Parathyroid adenoma (tissue), 2 donors: ENCODE results near the gene GNA14.
"Not testable (repeated sequence)": the region's sequence is repeated elsewhere in the genome, so short reads cannot be mapped to it uniquely, and the experiment has no call there.

Experiments
- H2AFZ ChIP-seq: fragments of 300-600 bp; sonication (generic); one replicate; pipeline ENCODE4 v1.7.0; 2017; ENCODE audit warnings: antibody characterized with exemption, mild to moderate bottlenecking
- H3K27ac ChIP-seq: fragments of 300-600 bp; sonication (generic); one replicate; pipeline ENCODE4 v1.7.0; 2017
- H3K27me3 ChIP-seq: fragments of 300-600 bp; sonication (generic); one replicate; pipeline ENCODE4 v1.7.0; 2017; ENCODE audit warnings: low read length; ENCODE audit not compliant: control insufficient read depth, insufficient read depth
- H3K36me3 ChIP-seq: fragments of 300-600 bp; sonication (generic); one replicate; pipeline ENCODE4 v1.7.0; 2017; ENCODE audit warnings: low read length; ENCODE audit not compliant: control insufficient read depth, insufficient read depth
- H3K4me1 ChIP-seq: fragments of 300-600 bp; sonication (generic); one replicate; pipeline ENCODE4 v1.7.0; 2017; ENCODE audit warnings: control low read depth
- H3K4me2 ChIP-seq: fragments of 300-600 bp; sonication (generic); one replicate; pipeline ENCODE4 v1.7.0; 2017; ENCODE audit warnings: low read length
- H3K4me3 ChIP-seq: fragments of 300-600 bp; sonication (generic); one replicate; pipeline ENCODE4 v1.7.0; 2017; ENCODE audit warnings: low read depth, low read length
- H3K79me2 ChIP-seq: fragments of 300-600 bp; sonication (generic); one replicate; pipeline ENCODE4 v1.7.0; 2017; ENCODE audit warnings: control low read depth
- H3K9ac ChIP-seq: fragments of 300-600 bp; sonication (generic); one replicate; pipeline ENCODE4 v1.7.0; 2017; ENCODE audit warnings: mild to moderate bottlenecking
- H3K9me3 ChIP-seq: fragments of 300-600 bp; sonication (generic); one replicate; pipeline ENCODE4 v1.7.0; 2017; ENCODE audit warnings: low read length; ENCODE audit not compliant: control insufficient read depth
- CTCF ChIP-seq: fragments of 300-600 bp; sonication (generic); IDR thresholded peaks from one replicate; pipeline ENCODE4 v1.7.0; 2017; ENCODE audit warnings: antibody characterized with exemption, mild to moderate bottlenecking
- donor health status: primary hyperparathyroidism.

The GNA14 gene

GRCh38 chr9:77403239-77403638 lies 244.9 kb downstream of the GNA14 start:
- Histone ChIP-seq H3K27ac (no peak overlapping the region), H3K9ac (no peak overlapping the region), H3K9me3 (no peaks in the 10 kb centered on the region), H3K4me2 (no peak overlapping the region), H2AFZ (no peak overlapping the region), H3K79me2 (no peaks in the 10 kb centered on the region), H3K36me3 (no peaks in the 10 kb centered on the region), H3K4me3 (no peak overlapping the region), H3K4me1 (no peaks in the 10 kb centered on the region), H3K27me3 (no peaks in the 10 kb centered on the region)
- TF ChIP-seq CTCF = no peak

GRCh38 chr9:77402286-77402685 lies 245.8 kb downstream of the GNA14 start:
- no peak overlapping the region for H2AFZ ChIP-seq
- no peaks in the 10 kb centered on the region for H3K9me3 ChIP-seq
- no peak for TF ChIP-seq CTCF
- no peaks in the 10 kb centered on the region for H3K36me3 ChIP-seq
- H3K27me3 ChIP-seq = no peaks in the 10 kb centered on the region
- H3K4me3 ChIP-seq = no peak overlapping the region
- no peaks in the 10 kb centered on the region for H3K4me1 ChIP-seq
- H3K9ac ChIP-seq = no peak overlapping the region
- H3K79me2 ChIP-seq = no peaks in the 10 kb centered on the region
- H3K27ac ChIP-seq = no peak overlapping the region
- no peak overlapping the region for H3K4me2 ChIP-seq

DNA sequence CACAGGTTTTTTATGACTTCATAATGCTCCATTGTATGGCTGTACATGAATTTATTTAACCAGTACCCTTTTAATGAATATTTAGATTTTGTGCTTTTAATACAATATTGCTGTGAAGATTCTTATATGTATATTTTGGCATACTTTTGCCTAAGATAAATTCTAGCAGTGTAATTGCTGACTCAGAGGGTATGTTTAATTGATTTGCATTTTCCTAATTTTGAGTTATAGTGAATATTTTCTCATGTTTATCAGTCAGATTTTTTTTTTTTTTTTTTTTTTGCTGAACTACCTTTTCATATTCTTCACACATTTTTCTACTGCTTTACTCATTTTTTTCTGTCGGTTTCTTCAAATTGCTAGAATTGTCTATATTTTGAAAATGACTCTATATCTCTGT lies 248.2 kb downstream of the GNA14 start:
- no peaks in the 10 kb centered on the region for H3K9me3 ChIP-seq
- H2AFZ ChIP-seq = no peak overlapping the region
- H3K27ac ChIP-seq = no peak overlapping the region
- no peak overlapping the region for H3K4me3 ChIP-seq
- H3K4me1 ChIP-seq = no peaks in the 10 kb centered on the region
- no peaks in the 10 kb centered on the region for H3K27me3 ChIP-seq
- H3K36me3 ChIP-seq = no peaks in the 10 kb centered on the region
- no peak overlapping the region for H3K4me2 ChIP-seq
- no peak overlapping the region for H3K9ac ChIP-seq
- no peak for TF ChIP-seq CTCF
- no peaks in the 10 kb centered on the region for H3K79me2 ChIP-seq

DNA sequence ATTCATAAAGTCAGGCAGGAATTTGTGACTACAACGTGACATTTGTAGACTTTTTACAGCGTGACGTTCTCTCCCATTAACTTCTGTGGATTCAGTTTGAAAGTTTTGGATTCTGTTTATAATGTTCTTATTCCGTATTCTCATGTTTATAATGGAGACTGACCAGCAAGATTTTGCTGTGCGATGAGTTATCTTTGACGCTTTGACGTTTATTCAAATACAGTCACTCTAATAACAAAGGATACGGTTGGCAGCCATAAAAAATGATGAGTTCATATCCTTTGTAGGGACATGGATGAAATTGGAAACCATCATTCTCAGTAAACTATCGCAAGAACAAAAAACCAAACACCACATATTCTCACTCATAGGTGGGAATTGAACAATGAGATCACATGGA lies 249.5 kb downstream of the GNA14 start:
- not testable (repeated sequence) for H3K27ac ChIP-seq, H3K27me3 ChIP-seq, H3K4me1 ChIP-seq, H3K4me3 ChIP-seq, H2AFZ ChIP-seq, H3K4me2 ChIP-seq, H3K36me3 ChIP-seq, H3K9ac ChIP-seq, H3K9me3 ChIP-seq, H3K79me2 ChIP-seq

- Histone ChIP-seq H3K4me3 (no peak overlapping the region), H3K4me2 (no peak overlapping the region)
These were observed 255.8 kb downstream of the GNA14 start for GRCh38 chr9:77392328-77392727.

More at GRCh38 chr9:77392328-77392727, 255.8 kb downstream of the GNA14 start:
- Histone ChIP-seq H3K4me1 (no peaks in the 10 kb centered on the region), H3K27ac (no peak overlapping the region), H3K27me3 (no peaks in the 10 kb centered on the region), H3K9me3 (no peaks in the 10 kb centered on the region), H3K79me2 (no peaks in the 10 kb centered on the region), H3K36me3 (no peaks in the 10 kb centered on the region), H2AFZ (no peak overlapping the region), H3K9ac (no peak overlapping the region)
- TF ChIP-seq CTCF = no peak
